Measurements from ENCODE around the gene SLC11A2. TPM values are rescaled to one million over a fixed set of nuclear protein-coding genes. Genes with fewer than 3 reads are reported as not detected.

SLC11A2 gene
- total and polyA plus RNA-seq, 2 of the 8 experiments (the other 6 are each of a cell fraction or from before 2014, with no cell fraction given), result 55.0 to 61.5 TPM

DNA sequence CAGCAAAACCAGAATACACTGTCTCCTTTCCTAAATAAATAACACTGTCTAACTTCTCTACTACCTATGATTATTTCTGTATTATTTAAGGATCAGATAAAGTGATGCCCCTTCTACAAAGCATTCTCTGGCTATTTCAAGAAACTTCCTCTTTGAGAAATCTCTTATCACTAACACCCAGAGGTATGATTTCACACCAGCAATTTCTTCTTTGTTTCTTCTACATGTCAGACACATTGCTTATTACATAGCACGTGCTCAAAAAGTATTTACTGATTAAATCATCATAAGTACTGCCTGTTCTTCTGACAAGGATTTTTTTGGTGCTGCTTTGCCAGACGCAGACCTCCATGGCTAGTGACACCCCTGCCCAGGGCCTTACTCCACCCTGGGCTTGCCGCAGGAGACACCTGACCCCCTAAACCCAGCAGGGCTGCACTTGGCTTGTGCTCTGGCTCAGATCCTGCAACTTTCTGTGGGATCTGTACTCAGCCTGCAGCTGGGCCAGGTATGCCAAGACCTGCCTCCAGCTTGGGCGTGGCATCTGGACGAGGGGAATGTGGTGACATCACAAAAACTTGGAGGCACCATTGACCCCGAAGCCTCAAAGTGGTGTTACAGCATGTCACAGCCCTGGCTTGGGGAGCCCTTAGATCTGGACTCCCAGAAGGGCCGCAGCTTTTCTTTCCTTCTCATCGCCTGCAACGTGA is 89.2 kb downstream of the SLC11A2 start:
- no peak overlapping the region for H3K27ac ChIP-seq (ENCODE audit: low read depth, low read length)
- H3K23me2 ChIP-seq (ENCODE audit: low read depth, low read length), result no peaks in the 10 kb centered on the region
- CTCF ChIA-PET (ENCODE audit: partially characterized antibody), result interaction anchor here (1.1 kb wide), 1 partner anchor 112 kb away, joined by 3 read pairs; no protein-coding TSS in a partner anchor
- no peak overlapping the region for H2BK120ac ChIP-seq (replicated peaks; ENCODE audit: low read depth, low read length)
- H4K5ac ChIP-seq (ENCODE audit: insufficient read length, low read depth, low read length), result no peak overlapping the region
- no peaks in the 10 kb centered on the region for H3K36me3 ChIP-seq (ENCODE audit: control insufficient read depth in 2 of 4, insufficient read depth in 4 of 4, low read length in 3 of 4)
- FAIRE-seq (no peak), DNase-seq (ENCODE audit: low read depth in 1 of 2, low spot score in 2 of 2) (no peak)
- no peak overlapping the region for H4K91ac ChIP-seq (replicated peaks; ENCODE audit: insufficient read length, low read length)
- H3K4me1 ChIP-seq (replicated peaks in 1 of 4; ENCODE audit: control insufficient read depth in 3 of 4, insufficient read depth in 4 of 4, low read length in 3 of 4), result no peaks in the 10 kb centered on the region
- H2AK5ac ChIP-seq (ENCODE audit: low read depth, low read length), result no peak overlapping the region
- 86% methylated on average over 9 of the region's 9 CpGs; no CpG with 5 or more reads in 1 of the 2 experiments for WGBS, 2 experiments (ENCODE audit: extremely low coverage in 1 of 2, insufficient coverage in 1 of 2, insufficient read length in 1 of 2, insufficient replicate concordance in 2 of 2, low coverage in 1 of 2, low lambda C conversion rate in 2 of 2, missing lambda C conversion rate in 1 of 2)
- H3K79me1 ChIP-seq (ENCODE audit: low read depth, low read length), result no peaks in the 10 kb centered on the region
- no peaks in the 10 kb centered on the region for H3K9me3 ChIP-seq (ENCODE audit: insufficient read depth in 2 of 2, low read depth in 1 of 2, low read length in 1 of 2)
- no peak overlapping the region for H3K56ac ChIP-seq (replicated peaks; ENCODE audit: insufficient read length, low read depth, low read length)
- H3K23ac ChIP-seq (ENCODE audit: insufficient read length), result no peak overlapping the region
- no peaks in the 10 kb centered on the region for H3K27me3 ChIP-seq (replicated peaks in 1 of 4; ENCODE audit: control insufficient read depth in 3 of 4, extremely low read depth in 1 of 4, insufficient read depth in 3 of 4, low read length in 3 of 4)
- no peak overlapping the region for H3K4me3 ChIP-seq (ENCODE audit: extremely low read depth in 1 of 4, insufficient read depth in 2 of 4, low read depth in 3 of 4, low read length in 4 of 4)
- H4K8ac ChIP-seq (ENCODE audit: extremely low read depth, insufficient read depth, low read length), result no peak overlapping the region
- H3K18ac ChIP-seq (ENCODE audit: extremely low read depth, low read length), result no peak overlapping the region
- no peak overlapping the region for H3K4ac ChIP-seq (replicated peaks; ENCODE audit: insufficient read length, low read depth, low read length)
- POLR2A ChIA-PET (ENCODE audit: partially characterized antibody), result no interaction called here
- H3K79me2 ChIP-seq (ENCODE audit: control insufficient read depth in 1 of 2, insufficient read depth in 2 of 2, low read length in 2 of 2), result no peaks in the 10 kb centered on the region
- no peak overlapping the region for H3K9ac ChIP-seq (replicated peaks in 1 of 4; ENCODE audit: extremely low read depth in 1 of 4, low read depth in 3 of 4, low read length in 3 of 4)
- 0 out of 2 replicates have a peak overlapping the region, but pooled peaks have one; percentile 47 for H2BK15ac ChIP-seq (ENCODE audit: low read length)
- no peak overlapping the region for H2BK5ac ChIP-seq (ENCODE audit: low read depth, low read length)
- H2BK20ac ChIP-seq (ENCODE audit: low read length), result no peak overlapping the region
- no peaks in the 10 kb centered on the region for H4K20me1 ChIP-seq (replicated peaks in 1 of 2; ENCODE audit: control insufficient read depth in 1 of 2, insufficient read depth in 2 of 2, low read length in 2 of 2)
- H2AFZ ChIP-seq (ENCODE audit: low read length), result no peak overlapping the region
- H3K14ac ChIP-seq (ENCODE audit: insufficient read length), result no peak overlapping the region
- H2BK12ac ChIP-seq (ENCODE audit: low read depth, low read length), result no peak overlapping the region
- no peak overlapping the region for H3K4me2 ChIP-seq (ENCODE audit: insufficient read depth in 1 of 2, low read depth in 2 of 2, low read length in 2 of 2)
- TF ChIP-seq BACH1 (IDR thresholded peaks at IDR 0.05; ENCODE audit: low read length) (no peak), TEAD4 (IDR thresholded peaks at IDR 0.05; ENCODE audit: low read depth, low read length) (no peak), TBP (IDR thresholded peaks at IDR 0.05; ENCODE audit: low read depth, low read length) (no peak), PHF8 (conservative IDR thresholded peaks at IDR 0.05; ENCODE audit: low read depth, low read length) (no peak), GTF2F1 (IDR thresholded peaks at IDR 0.05; ENCODE audit: borderline replicate concordance, low read depth, low read length) (no peak), RBBP5 (IDR thresholded peaks at IDR 0.05; ENCODE audit: borderline replicate concordance, low read depth, low read length) (no peak), HDAC2 (IDR thresholded peaks at IDR 0.05; ENCODE audit: borderline replicate concordance in 1 of 2, low read depth in 2 of 2, low read length in 2 of 2) (no peak), SAP30 (IDR thresholded peaks at IDR 0.05; ENCODE audit: insufficient read depth, insufficient replicate concordance, low read length) (no peak), SIX5 (IDR thresholded peaks at IDR 0.05; ENCODE audit: low read depth, low read length) (no peak), SP2 (IDR thresholded peaks at IDR 0.05; ENCODE audit: low read length) (no peak), RXRA (IDR thresholded peaks at IDR 0.05; ENCODE audit: insufficient read depth, low read depth, low read length) (no peak), POU5F1 (IDR thresholded peaks at IDR 0.05; ENCODE audit: low read depth, low read length) (no peak), KDM1A (IDR thresholded peaks at IDR 0.05; ENCODE audit: borderline replicate concordance, low read length) (no peak)

Data from H1 (cell line).